ENCODE measurements around the gene ZNF385C.

ZNF385C gene

DNA sequence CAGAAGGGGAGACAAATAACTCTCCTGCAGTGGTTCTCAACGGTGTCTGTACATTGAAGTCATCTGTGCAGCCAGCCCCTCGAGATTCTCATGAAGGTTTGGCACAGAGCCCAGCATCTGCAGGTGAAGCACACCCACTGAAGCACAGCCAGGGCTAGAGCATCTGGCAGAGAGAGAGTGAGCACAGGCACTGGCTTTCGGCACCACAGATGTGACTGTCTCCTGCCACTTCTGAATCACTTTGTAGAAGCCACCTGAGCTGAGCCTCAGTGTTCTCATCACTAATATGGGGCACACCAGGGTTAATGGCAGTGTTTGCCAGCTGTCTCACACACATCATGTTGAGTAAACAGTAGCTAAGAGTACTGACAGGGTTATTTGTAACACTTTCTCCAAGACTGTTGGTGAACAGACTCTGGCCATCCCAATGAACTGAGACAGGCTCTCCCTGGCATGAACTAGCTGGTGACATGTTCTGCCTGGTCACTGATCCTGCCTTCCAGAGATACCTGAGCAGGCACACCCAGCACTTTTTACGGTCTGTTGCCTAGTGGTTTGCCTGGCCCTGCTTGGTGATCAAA, 35.3 kb upstream of the ZNF385C start:
- H3K36me3 ChIP-seq (ENCODE audit: control insufficient read depth, insufficient read depth, low read length, severe bottlenecking), result peaks cover 46% of the 10 kb centered on the region
- H3K4me3 ChIP-seq (ENCODE audit: low read length), result no peak overlapping the region
- H3K4me1 ChIP-seq (ENCODE audit: control insufficient read depth, insufficient read depth, low read length), result peaks cover 52% of the 10 kb centered on the region
- H3K9me3 ChIP-seq (ENCODE audit: control insufficient read depth, low read length), result no peaks in the 10 kb centered on the region
- H3K9ac ChIP-seq (ENCODE audit: low read length), result no peak overlapping the region
- DNase-seq (ENCODE audit: low read depth), result no peak
- H3K27me3 ChIP-seq (replicated peaks; ENCODE audit: control insufficient read depth, insufficient read depth, low read length), result no peaks in the 10 kb centered on the region

DNA sequence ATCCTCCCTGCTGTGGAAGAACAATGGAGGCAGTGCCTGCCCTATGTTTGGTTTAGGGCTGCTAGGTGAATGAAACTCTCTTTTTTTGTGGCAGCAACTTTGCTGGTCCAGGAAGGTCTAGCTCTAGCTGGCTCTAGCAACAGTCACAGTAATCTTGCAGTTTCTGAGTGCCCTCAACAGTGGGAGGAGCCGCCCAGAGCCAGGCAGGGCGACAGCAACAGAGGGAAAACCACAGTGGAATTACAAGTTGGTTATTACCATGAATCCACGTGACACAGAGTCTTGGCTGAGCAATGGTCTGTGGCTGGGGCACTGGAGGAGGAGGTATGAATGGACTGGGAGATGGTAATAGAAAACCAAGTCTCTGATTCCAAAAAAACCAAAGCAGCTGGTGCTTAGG, 34.7 kb upstream of the ZNF385C start:
- no peaks in the 10 kb centered on the region for H3K27me3 ChIP-seq (replicated peaks; ENCODE audit: control insufficient read depth, insufficient read depth, low read length)
- peaks cover 46% of the 10 kb centered on the region for H3K4me1 ChIP-seq (ENCODE audit: control insufficient read depth, insufficient read depth, low read length)
- H3K9me3 ChIP-seq (ENCODE audit: control insufficient read depth, low read length), result no peaks in the 10 kb centered on the region
- no peak overlapping the region for H3K9ac ChIP-seq (ENCODE audit: low read length)
- no peak overlapping the region for H3K4me3 ChIP-seq (ENCODE audit: low read length)
- peak; percentile 68 for DNase-seq (ENCODE audit: low read depth)
- peaks cover 52% of the 10 kb centered on the region for H3K36me3 ChIP-seq (ENCODE audit: control insufficient read depth, insufficient read depth, low read length, severe bottlenecking)

DNA sequence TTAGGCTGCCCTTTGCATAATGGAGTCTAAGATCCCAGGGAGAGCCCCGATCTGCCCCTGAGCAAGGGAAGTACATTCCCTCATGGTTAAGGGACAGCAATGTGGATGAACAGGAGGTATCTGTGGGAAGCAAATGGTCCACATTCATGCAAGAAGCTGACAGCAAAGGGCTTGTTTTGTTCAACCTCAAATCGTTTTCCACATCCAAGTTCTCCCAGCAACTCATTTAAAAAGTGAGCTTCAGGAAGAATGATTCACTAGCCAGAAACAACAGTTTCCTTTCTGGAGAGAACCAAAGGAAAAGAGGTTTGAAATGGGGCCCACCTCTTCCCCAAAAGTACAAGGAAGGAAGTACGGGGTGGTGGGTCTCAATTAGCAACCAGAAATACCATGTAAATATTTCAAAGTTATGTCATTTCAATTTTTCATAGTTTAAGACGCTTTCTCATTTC, 33.7 kb upstream of the ZNF385C start:
- Histone ChIP-seq H3K36me3 (ENCODE audit: control insufficient read depth, insufficient read depth, low read length, severe bottlenecking) (peaks cover 62% of the 10 kb centered on the region), H3K9me3 (ENCODE audit: control insufficient read depth, low read length) (no peaks in the 10 kb centered on the region), H3K9ac (ENCODE audit: low read length) (no peak overlapping the region), H3K4me3 (ENCODE audit: low read length) (no peak overlapping the region), H3K4me1 (ENCODE audit: control insufficient read depth, insufficient read depth, low read length) (peaks cover 44% of the 10 kb centered on the region), H3K27me3 (replicated peaks; ENCODE audit: control insufficient read depth, insufficient read depth, low read length) (no peaks in the 10 kb centered on the region)
- DNase-seq (ENCODE audit: low read depth), result no peak

DNA sequence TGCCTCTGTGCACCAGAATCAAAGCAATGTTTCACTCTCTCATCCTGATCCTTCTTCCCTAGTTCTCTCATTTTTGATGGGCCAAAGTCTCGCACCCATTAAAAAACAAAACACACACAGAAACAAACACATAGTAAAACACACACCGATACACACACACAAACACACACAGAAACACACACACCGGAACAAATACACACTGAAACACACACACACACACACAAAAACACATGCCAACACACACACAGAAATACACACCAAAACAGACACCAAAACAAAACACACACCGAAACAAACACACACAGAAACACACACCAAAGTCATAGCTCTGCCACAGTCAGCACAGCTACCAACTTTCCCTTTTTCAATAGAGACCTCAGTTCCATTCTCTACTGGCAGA, 33.0 kb upstream of the ZNF385C start:
- Histone ChIP-seq H3K9ac (ENCODE audit: low read length) (no peak overlapping the region), H3K9me3 (ENCODE audit: control insufficient read depth, low read length) (no peaks in the 10 kb centered on the region), H3K4me3 (ENCODE audit: low read length) (no peak overlapping the region), H3K36me3 (ENCODE audit: control insufficient read depth, insufficient read depth, low read length, severe bottlenecking) (peaks cover 61% of the 10 kb centered on the region), H3K4me1 (ENCODE audit: control insufficient read depth, insufficient read depth, low read length) (peaks cover 40% of the 10 kb centered on the region), H3K27me3 (replicated peaks; ENCODE audit: control insufficient read depth, insufficient read depth, low read length) (no peaks in the 10 kb centered on the region)
- DNase-seq (ENCODE audit: low read depth), result no peak

DNA sequence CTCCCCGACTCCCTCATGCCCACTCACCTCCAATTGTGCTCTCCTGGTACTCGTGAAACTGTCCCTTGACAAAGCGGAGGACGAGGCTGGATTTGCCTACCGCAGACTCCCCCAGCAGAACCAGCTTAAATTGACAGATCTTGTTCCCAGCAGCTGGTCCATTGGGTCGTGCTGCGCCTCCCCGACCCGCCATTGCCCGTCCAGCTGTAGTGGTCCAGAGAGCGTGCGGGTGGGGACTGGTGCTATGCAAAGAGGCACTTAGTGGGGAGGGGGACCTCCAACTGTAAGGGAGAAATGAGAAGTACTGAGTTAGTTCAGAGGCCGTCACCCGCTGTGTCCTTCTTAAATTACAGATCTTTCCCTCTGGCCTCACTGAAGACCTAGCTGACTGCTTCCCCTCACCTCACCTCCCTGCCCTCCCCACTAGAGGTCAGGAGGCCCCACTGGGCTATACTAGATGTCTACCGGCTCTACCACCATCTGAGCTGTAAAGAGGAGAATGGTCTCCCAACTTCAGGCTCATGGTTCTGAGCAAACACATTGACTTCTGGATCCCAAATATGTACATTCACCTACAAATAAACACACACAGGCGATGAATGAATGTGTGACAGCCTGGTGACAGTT, 32.1 kb upstream of the ZNF385C start:
- H3K4me1 ChIP-seq (ENCODE audit: control insufficient read depth, insufficient read depth, low read length), result peaks cover 32% of the 10 kb centered on the region
- no peaks in the 10 kb centered on the region for H3K27me3 ChIP-seq (replicated peaks; ENCODE audit: control insufficient read depth, insufficient read depth, low read length)
- no peaks in the 10 kb centered on the region for H3K9me3 ChIP-seq (ENCODE audit: control insufficient read depth, low read length)
- H3K36me3 ChIP-seq (ENCODE audit: control insufficient read depth, insufficient read depth, low read length, severe bottlenecking), result peaks cover 61% of the 10 kb centered on the region
- H3K9ac ChIP-seq (ENCODE audit: low read length), result no peak overlapping the region
- no peak for DNase-seq (ENCODE audit: low read depth)
- H3K4me3 ChIP-seq (ENCODE audit: low read length), result no peak overlapping the region

DNA sequence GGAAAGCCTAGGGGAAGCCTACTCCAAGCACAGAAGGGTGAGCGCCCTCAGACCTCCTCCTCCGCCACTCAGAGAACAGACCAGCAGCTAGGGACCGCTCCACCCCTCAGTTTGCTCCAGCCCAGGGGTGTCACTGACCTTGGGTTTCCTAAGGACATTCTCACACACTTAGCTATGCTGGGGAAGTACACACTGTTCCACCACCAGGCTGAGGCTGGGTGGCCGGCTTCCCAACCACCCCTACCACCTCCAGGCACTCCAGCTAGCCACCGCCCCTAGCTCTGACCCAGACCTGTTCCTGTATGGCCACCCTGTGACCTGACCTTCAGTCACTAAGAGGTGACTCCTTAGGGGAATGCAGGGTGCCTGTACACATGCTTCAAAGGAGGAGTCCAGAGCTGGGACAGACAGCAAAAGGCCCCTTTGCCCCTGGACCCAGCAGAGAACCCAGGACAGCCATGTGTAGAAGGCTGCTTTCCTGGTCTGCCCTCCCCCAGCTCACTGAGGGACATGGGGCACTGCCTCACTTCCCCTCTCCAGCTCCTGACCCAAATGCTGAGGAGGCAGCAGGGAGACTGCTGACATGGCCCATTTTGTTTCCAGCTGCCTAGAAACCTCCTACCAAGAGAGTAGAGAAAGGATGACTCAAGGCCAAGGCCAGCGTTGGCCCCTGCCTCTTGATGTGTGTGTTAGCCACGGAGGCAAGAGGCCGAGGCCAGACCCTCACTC, 31.0 kb upstream of the ZNF385C start:
- no peak overlapping the region for H3K4me3 ChIP-seq (ENCODE audit: low read length)
- H3K9ac ChIP-seq (ENCODE audit: low read length), result no peak overlapping the region
- no peaks in the 10 kb centered on the region for H3K9me3 ChIP-seq (ENCODE audit: control insufficient read depth, low read length)
- peaks cover 71% of the 10 kb centered on the region for H3K36me3 ChIP-seq (ENCODE audit: control insufficient read depth, insufficient read depth, low read length, severe bottlenecking)
- no peaks in the 10 kb centered on the region for H3K27me3 ChIP-seq (replicated peaks; ENCODE audit: control insufficient read depth, insufficient read depth, low read length)
- peaks cover 27% of the 10 kb centered on the region for H3K4me1 ChIP-seq (ENCODE audit: control insufficient read depth, insufficient read depth, low read length)
- no peak for DNase-seq (ENCODE audit: low read depth)

DNA sequence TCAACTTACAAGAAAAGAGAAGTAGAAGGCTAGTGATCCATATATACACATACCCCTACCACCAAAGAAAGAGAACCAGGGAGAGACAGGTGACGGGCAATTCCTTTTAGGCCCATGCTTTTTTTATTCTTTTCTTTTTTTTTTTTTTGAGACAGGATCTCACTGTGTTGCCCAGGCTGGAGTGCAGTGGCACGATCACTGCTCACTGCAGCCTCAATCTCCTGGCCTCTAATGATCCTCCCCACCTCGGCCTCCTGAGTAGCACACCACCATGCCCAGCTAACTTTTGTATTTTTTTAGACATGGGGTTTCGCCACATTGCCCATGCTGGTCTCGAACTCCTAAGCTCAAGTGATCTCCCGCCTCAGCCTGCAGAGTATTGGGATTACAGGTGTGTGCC, 29.1 kb upstream of the ZNF385C start:
- DNase-seq (ENCODE audit: low read depth), result no peak

DNA sequence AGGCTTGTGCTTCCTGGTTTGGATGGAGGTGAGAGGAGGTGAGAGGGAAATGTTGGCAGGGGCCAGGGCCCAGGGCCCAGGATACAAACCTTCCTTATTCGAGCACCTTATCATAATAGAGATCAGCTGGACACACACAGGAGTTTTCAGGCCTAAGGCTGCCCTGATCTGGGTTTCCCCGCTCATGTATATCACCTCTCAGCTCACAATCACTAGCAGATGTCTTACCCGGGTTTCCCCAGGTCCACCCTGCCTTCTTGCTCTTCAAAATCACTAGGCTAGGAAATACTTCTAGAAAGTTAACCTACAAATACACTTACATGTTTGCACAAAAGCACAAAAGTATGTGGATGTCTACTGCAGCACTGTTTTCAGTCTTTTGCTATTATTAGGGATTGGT, 28.6 kb upstream of the ZNF385C start:
- no peaks in the 10 kb centered on the region for H3K9me3 ChIP-seq (ENCODE audit: control insufficient read depth, low read length)
- no peak overlapping the region for H3K4me3 ChIP-seq (ENCODE audit: low read length)
- H3K9ac ChIP-seq (ENCODE audit: low read length), result no peak overlapping the region
- H3K27me3 ChIP-seq (replicated peaks; ENCODE audit: control insufficient read depth, insufficient read depth, low read length), result no peaks in the 10 kb centered on the region
- peaks cover 3% of the 10 kb centered on the region for H3K4me1 ChIP-seq (ENCODE audit: control insufficient read depth, insufficient read depth, low read length)
- DNase-seq (ENCODE audit: low read depth), result no peak
- peaks cover 61% of the 10 kb centered on the region for H3K36me3 ChIP-seq (ENCODE audit: control insufficient read depth, insufficient read depth, low read length, severe bottlenecking)

More for the DNA sequence above, 29.1 kb upstream of the ZNF385C start:
- peaks cover 9% of the 10 kb centered on the region for H3K4me1 ChIP-seq (ENCODE audit: control insufficient read depth, insufficient read depth, low read length)
- peaks cover 64% of the 10 kb centered on the region for H3K36me3 ChIP-seq (ENCODE audit: control insufficient read depth, insufficient read depth, low read length, severe bottlenecking)
- no peaks in the 10 kb centered on the region for H3K27me3 ChIP-seq (replicated peaks; ENCODE audit: control insufficient read depth, insufficient read depth, low read length)
- H3K9me3 ChIP-seq (ENCODE audit: control insufficient read depth, low read length), result no peaks in the 10 kb centered on the region
- no peak overlapping the region for H3K4me3 ChIP-seq (ENCODE audit: low read length)
- no peak overlapping the region for H3K9ac ChIP-seq (ENCODE audit: low read length)

DNA sequence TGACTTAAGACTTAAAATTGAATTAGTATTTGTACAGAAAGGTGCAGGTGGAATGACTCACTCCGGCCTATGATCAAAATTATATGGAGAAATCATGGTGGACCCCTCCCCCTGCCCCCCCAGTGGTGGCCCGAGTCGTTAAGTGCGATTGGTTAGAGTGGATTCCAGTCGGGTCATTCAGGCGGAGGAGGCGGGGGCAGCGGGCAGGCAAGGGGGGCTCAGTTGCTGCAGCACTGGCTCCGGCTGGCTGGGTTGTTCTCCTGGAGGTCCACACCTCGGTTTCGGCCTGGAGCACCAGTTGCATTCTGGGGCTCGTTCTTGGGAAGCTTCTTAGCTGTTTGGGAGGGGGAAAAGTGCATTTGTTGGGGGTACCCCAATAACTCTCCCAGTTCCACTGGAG, 27.3 kb upstream of the ZNF385C start:
- H3K4me3 ChIP-seq (ENCODE audit: low read length), result no peak overlapping the region
- H3K9me3 ChIP-seq (ENCODE audit: control insufficient read depth, low read length), result no peaks in the 10 kb centered on the region
- no peaks in the 10 kb centered on the region for H3K27me3 ChIP-seq (replicated peaks; ENCODE audit: control insufficient read depth, insufficient read depth, low read length)
- peaks cover 5% of the 10 kb centered on the region for H3K4me1 ChIP-seq (ENCODE audit: control insufficient read depth, insufficient read depth, low read length)
- no peak for DNase-seq (ENCODE audit: low read depth)
- no peak overlapping the region for H3K9ac ChIP-seq (ENCODE audit: low read length)
- H3K36me3 ChIP-seq (ENCODE audit: control insufficient read depth, insufficient read depth, low read length, severe bottlenecking), result peaks cover 60% of the 10 kb centered on the region

DNA sequence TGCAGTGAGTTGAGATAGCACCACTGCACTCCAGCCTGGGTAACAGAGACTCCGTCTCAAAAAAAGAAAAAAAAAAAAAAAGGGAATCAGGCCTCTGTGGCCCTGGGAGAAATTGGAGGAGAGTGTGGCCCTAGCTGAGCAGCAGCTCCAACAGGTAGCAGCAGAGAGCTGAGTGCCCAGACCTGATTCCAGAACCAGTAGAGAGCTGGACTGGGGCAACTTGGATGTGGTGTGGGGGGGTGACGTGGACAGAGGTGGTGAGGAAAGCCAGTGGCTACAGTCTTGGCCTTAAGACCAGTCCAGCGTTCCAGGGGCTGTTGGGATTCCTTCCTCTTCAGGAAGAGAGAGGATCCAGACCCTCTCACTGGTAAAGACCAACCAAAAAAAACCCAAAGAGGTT, 26.0 kb upstream of the ZNF385C start:
- peaks cover 49% of the 10 kb centered on the region for H3K36me3 ChIP-seq (ENCODE audit: control insufficient read depth, insufficient read depth, low read length, severe bottlenecking)
- DNase-seq (ENCODE audit: low read depth), result no peak
- H3K4me3 ChIP-seq (ENCODE audit: low read length), result no peak overlapping the region
- H3K9me3 ChIP-seq (ENCODE audit: control insufficient read depth, low read length), result no peaks in the 10 kb centered on the region
- no peaks in the 10 kb centered on the region for H3K27me3 ChIP-seq (replicated peaks; ENCODE audit: control insufficient read depth, insufficient read depth, low read length)
- H3K4me1 ChIP-seq (ENCODE audit: control insufficient read depth, insufficient read depth, low read length), result peaks cover 10% of the 10 kb centered on the region
- no peak overlapping the region for H3K9ac ChIP-seq (ENCODE audit: low read length)

DNA sequence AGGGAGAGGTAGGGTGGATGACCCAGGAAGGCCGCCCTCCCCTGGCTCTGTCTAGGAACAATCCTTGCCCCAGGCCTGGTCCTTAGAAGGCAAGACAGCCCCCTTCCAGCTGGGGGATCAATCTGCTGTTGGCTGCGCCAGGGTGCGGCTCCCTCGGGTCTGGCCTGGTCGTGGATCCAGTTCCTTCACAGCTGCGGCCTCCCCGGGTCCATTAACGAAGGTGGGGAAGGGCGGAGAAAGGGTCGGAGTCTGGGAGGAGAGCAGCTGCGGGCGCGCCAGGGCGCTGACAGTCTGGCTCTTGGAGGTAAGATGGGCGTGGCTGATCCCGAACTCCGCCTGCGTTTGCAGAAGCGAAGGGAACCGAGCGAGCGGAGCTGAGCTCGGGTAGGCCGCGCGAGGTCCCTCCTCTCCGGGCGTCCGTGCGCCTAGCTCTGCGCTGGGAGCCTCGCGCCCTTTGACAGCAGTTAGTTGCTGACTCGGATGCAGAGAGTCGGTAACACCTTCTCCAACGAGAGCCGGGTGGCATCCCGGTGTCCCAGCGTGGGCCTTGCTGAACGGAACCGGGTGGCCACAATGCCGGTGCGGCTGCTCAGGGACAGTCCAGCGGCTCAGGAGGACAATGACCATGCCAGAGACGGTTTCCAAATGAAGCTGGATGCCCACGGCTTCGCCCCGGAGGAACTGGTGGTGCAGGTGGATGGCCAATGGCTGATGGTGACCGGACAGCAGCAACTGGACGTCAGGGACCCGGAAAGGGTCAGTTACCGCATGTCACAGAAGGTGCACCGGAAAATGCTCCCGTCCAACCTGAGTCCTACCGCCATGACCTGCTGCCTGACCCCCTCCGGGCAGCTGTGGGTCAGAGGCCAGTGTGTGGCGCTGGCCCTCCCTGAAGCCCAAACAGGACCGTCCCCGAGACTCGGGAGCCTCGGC, 24.4 kb upstream of the ZNF385C start, which contains the start of gene HSPB9:
HSPB9 (plus strand) TSS at position 434 of the 933 bp plus-strand sequence; CDS start at position 481, 47 bp downstream.
- peaks cover 33% of the 10 kb centered on the region for H3K36me3 ChIP-seq (ENCODE audit: control insufficient read depth, insufficient read depth, low read length, severe bottlenecking)
- peaks cover 10% of the 10 kb centered on the region for H3K4me1 ChIP-seq (ENCODE audit: control insufficient read depth, insufficient read depth, low read length)
- H3K9me3 ChIP-seq (ENCODE audit: control insufficient read depth, low read length), result no peaks in the 10 kb centered on the region
- peak within 1 kb of the TSS; percentile 46 for H3K9ac ChIP-seq (ENCODE audit: low read length)
- no peak for DNase-seq (ENCODE audit: low read depth)
- H3K4me3 ChIP-seq (ENCODE audit: low read length), result no peak within 1 kb of the TSS
- H3K27me3 ChIP-seq (replicated peaks; ENCODE audit: control insufficient read depth, insufficient read depth, low read length), result no peaks in the 10 kb centered on the region
